Limb (tissue), 2 donors: Measurements from ENCODE around the gene ETV6.
"Not testable (repeated sequence)": the region's sequence is repeated elsewhere in the genome, so short reads cannot be mapped to it uniquely, and the experiment has no call there.

Experiments
- DNase-seq, 2 donors: peaks; one replicate each; pipeline ENCODE4 v3.0.0-alpha.2; 2016; ENCODE audit errors: extremely low spot score in 2 of 2

The ETV6 gene

DNA sequence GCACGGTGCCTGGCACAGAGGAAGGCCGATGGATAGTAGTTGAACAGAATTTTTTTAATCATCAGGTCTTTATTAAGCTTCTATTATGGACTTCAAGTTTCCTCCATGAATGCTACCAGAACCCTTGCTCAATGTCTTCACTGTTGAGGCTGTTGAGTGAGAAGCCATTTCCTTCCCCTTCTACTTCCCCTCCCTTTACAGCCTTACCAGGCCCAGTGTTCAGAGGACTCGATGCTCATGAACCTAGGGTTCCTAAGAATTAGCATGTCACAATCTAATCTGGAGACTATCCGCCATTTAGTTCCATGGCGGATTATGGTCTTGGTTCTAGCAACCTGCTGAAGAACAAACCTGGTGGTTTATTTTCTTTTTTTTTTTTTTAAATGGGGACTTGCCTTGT is 17.7 kb downstream of the ETV6 start:
- DNase-seq = no peak

DNA sequence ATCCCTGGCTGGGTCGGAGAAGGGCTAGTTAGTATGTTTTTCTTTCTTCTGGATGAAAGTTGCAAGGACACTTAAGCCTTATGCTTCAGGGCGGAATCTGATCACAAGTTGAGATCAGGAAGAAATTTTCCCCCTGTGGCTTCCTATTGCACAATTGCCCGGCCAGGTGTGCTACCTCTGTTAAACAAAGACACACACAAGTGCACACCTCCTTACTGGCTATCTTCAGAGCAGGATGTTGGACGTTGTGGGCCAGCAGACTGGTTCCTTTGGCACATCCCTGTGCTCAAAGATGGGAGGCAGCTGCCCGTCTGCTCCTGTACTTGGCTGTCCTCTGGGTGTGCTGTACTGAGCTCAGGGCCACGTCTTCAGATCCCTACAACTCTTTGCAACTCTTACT is 19.1 kb downstream of the ETV6 start:
- peak in 1 of 2 donors; percentile 12 for DNase-seq

DNA sequence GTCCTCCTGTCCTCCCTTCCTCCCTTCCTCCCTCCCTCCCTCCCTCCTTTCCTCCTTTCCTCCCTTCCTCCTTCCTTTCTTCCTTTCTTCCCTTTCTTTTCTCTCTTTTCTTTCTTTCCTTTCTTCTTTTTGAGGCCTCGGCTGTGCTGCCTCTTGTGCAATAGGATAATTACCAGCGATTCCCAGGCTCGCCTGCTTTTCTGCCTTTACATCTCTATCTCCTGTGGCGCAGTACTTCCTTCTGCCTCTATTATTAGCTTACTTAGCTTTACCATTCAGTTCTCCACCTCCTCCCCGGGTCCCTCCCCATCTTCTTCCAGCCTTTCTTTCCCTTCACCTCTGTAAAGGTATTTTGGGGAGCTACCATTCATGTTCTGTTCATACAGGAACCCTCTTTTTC is 19.9 kb downstream of the ETV6 start:
- no peak for DNase-seq

DNA sequence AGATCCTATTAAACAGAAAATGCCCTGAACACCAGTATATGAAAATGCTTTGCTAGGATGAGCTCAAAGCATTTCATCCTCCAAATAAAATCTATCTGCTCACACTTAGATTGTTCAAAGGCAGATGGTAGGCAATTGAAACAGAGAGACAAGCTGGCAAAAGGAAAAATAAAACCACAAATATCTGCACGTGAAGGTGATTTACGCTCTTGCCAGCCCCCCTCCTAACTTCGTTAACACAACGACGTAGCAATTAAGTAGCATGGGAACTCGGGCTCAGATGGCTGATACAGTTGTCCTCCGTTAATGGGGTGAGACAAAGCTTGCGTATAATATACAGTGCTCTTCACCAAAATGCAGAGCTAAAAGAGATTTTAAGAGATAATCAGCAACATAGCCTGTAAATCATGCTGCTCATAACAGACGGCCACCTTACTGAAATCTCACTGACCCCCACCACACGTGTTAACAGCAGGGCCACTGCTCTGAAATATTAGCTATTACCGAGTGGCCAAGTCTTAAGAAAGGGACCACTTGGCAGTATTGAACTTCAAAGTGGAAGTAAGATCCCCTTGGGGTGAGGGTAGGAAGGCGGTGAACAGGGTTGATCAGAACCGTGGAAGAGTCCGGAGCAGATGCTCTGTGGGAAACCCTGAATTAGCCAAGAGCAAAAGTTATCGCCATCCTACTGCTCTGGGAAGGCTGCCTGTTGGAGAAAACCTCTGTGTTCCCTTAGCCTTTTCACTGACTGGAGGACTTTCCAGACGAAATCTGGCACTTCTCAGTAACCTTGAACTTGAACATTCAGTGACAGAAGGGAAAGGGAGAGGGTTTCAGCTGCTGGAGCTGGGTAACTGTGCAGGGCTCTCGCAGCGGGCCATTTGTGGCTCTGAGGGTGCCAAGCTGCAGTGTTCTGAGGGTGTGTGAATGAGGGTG is 23.1 kb downstream of the ETV6 start:
- peak in 1 of 2 donors; percentile 20 for DNase-seq

DNA sequence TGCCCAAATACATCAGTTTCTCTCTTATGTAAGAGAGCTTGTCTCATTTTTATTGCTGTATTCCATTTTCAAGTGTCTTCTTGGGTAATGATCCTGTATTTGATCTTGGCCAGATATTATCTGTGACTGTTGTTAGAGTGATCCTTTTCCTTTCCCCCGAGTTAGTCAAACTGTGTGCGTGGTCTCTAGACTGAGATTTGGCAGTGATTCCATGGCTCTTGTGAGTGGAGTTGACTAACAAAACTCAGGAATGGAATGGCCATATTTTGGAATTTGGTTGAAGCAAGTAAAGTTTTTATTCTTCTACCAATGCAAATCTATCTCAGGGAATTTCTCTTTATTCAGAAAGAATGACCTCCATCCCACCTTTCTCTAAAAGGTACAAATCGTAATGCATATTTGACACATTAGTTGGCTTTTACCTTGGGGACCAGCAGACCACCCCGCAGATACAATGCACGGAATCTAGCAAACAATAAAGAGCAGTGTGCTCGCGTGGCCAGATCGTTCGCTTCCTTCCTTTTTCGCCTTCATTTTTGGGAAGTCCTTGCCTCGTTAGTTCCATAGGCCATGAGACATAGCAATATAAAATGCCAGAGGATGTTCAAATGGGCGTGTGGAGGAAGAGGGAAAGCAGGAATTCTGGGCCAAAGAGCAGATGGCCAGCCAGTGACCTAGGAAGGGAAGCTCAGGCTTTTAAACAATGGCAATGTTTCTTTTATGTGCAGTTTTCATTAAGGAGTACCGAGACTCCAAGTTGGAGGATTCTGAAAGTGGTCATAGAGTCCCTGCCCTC is 24.4 kb downstream of the ETV6 start:
- DNase-seq = no peak

DNA sequence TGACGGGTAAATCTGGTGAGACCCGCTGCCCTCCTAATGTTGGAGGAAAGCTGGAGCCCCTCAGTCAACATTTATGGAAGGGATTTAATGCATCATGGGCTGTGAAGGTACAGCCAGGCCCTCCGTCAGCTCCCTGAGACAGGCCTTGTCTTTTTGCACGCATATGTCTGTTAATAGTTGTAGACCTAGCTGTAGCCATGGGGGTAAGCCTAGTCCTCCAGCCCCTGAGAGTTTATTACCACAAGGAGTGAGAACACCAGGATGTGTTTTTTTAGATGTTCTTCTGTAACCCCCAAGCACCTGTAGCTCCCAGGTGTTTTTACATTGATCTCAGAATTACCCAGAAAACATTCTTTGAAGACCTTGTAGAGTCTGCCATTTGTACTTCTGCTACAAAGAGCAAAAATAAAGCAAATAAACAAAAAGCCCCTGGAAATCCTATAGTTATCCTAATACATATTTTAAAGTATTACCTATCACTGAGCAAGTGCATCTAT is 25.5 kb downstream of the ETV6 start:
- no peak for DNase-seq

DNA sequence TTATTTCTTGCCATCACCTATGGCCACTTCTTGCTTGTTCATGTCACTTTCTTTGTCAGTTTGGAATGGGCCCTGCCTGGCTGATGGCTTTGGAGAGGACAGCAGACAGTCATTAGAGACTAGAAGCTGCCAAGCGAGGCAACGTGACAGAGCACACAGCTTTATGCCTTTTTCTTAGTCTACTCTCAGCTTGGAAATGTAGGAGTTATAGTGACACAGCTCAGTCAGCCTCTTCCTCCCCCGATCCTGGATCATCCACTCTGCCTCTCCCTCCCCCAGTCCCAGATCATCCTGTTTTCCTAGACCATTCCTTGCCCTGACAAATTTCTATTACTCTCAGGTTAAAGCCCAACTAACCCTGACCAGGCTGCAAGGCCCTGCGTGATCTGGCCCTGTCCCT is 26.6 kb downstream of the ETV6 start:
- DNase-seq = no peak

DNA sequence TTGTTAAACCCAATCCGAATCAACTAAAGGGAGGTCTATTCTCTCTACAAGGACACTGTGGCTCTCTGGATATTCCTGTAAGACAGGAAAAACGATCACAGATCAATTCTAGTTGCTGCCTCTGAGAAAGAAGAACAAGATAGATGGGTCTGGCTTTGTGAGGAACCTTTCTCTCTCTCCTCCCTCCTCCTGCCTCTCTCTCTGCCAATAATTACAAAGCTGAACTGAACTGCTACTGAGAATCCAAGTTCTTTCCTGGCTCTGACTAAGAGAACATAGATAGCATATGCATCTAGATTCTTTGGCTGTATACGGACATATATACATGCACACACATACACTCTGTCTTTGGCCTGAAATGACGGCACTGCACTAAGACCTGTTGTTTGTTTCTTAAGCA is 27.6 kb downstream of the ETV6 start:
- no peak for DNase-seq

DNA sequence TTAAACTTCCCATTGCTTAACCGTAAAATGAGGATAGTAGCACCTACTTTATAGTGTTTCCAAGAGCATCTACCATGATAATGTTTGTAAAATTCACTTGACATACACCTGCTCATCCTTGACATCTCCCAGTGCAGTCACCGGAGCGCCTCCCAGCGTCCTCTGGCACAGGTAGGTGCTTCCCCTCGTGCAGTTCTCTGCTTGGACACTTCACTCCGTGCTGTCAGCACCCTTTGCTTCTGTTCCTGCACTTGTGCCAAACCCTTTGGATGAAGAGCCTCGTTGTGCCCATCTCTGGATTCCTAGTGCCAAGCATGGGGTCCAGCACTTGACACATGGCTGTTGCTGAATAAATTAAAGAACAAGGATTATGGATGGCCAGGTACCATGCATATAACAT is 28.3 kb downstream of the ETV6 start:
- no peak for DNase-seq

DNA sequence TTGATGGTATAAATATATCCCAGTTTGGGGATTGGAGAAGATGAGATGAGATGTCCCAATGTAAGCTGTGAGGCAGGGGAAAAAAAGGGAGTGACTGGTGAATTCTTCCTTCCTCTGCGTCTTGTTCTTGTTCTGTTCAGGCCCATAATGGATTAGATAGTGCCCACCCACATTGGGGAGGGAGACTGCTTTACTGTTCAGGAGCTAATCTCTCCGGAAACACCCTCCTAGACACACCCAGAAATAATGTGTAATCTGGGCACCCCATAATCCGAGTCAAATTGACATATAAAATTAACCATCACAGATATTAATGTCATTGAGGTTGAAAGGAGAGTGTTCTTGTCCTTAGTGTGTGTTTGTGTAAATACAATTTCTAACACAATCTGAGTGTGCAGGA is 29.3 kb downstream of the ETV6 start:
- DNase-seq = no peak

DNA sequence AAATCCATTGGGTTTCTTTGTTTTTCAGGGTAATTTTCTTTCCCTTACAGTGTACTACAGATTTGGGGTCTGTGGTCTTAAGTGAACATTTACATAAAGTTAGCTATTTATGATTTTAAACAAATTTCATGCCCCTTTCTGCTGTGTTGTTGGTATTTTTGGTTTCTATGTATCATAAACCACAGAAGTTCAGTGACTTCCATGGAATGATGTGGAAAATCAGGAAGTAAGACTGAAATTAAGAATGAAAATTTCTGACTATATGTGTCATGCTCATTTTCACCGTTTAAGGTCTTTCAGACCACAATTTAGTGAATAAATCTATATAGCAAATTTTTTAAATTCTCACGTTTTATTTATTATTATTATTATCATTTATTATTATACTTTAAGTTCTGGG is 31.7 kb downstream of the ETV6 start:
- DNase-seq = no peak

DNA sequence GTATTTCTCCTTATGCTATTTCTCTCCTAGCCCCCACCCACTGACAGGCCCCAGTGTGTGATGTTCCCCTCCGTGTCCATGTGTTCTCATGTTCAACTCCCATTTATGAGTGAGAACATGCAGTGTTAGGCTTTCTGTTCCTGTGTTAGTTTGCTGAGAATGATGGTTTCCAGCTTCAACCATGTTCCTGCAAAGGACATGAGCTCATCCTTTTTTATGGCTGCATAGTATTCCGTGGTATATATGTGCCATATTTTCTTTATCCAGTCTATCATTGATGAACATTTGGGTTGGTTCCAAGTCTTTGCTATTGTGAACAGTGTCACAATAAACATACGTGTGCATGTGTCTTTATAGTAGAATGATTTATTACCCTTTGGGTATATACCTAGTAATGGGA is 32.2 kb downstream of the ETV6 start:
- not testable (repeated sequence) for DNase-seq

DNA sequence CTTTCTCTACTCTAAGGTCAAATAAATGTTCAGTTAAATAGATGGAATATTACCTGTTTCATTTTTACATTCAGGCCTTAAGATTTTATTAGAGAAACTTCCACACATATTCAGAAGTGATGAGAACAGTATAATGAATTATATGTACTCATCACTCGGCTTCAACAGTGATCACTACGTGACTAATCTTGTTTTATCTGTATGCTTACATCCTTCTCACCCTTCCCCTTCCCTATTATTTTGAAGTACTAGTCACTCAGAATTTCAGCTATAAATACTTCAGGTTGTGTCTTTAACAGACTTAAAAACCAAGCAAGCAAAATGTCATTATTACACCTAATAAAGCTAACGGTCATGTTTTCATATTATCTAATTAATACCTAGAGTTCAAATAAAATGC is 34.9 kb downstream of the ETV6 start:
- DNase-seq = no peak

DNA sequence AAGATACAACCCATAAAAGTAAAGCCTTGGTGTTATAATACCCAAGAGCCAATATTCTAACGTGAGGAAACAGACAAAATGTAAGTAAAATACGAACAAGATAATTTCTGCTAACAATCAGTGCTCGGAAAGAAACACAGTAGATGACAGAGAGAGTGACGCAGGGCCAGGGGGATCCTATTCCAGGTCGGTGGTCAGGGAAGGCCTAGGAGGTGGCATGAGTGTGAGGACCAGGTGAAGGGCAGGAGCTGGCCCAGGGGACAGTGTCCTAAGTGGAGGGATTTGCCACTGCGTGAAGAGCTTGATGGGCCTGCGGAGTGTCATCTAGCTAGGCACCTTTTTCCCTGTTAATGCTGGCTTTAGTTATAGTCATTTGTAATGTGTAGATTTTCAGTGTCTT is 35.3 kb downstream of the ETV6 start:
- no peak for DNase-seq

DNA sequence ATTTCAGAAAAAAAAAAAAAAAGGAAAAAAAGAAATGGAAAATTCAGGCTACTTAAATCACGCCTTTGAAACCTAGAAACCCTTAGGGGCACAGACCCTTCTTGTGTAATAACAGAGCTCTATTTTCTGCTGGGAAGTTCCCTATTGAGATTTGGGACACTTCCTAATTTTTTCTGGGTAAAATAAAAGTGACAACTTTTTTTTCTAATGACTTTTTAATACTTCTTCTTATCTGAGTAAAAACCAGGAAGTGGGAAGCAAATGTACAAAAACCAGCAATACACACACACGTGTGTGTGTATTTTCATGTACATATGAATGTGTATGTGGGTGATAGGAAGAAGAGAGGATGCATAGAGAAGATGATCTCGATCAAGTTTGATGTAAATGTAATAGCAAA is 35.8 kb downstream of the ETV6 start:
- no peak for DNase-seq

DNA sequence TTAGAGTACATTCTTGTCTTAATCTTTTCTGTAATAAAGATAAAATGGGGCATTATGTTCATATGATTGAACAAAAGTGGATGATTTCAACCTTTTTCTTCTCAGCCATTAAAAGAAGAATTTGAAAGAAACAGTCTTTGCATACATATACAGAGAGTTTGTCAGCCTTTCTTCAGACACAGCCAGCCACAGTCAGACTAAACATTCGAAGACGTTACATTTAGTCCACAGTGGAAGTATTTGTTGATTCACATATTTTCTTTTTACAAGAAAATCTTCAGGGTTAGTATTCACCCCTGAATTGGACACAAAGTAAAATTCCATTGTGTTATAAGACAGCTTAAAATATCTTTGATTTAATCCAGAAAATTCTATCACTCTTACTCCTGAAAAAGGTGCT is 36.2 kb downstream of the ETV6 start:
- no peak for DNase-seq

DNA sequence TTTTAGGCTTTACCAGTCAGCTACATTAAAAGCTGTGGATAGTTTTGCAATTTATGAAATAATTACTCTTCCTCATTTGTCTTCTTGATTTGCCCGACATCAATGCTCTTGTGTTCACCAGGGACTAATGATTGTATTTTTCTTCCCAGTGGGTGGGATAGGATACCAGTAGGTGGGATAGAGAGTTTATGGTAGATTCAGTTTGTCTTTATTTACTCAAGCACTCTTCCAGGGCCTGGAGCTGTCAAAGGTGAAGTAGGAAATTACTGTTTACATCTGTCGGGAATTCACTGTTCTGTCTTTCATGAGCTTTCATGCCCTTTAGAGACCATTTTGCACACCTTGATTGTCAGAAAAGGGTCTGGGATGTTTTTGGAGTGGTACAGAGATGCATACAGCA is 36.6 kb downstream of the ETV6 start:
- DNase-seq = no peak

DNA sequence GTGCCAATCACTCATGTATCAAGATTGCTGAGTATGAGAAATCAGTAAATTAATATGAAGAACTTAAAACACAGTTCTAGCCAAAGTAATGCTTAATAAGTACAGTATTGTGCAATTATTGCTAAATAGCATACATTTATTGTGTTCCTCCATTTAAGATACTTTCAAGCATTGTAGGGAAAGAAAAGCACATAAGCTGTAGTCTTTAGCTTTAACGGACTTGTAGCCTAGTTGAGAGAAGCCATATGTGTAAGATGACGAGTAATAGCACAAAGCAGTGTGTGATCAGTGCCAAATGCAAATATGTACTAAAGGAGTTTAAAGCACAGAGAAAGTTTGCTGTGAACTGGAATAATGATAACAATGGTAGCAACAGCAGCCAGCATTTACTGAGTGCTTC is 38.1 kb downstream of the ETV6 start:
- peak in 1 of 2 donors; percentile 20 for DNase-seq

DNA sequence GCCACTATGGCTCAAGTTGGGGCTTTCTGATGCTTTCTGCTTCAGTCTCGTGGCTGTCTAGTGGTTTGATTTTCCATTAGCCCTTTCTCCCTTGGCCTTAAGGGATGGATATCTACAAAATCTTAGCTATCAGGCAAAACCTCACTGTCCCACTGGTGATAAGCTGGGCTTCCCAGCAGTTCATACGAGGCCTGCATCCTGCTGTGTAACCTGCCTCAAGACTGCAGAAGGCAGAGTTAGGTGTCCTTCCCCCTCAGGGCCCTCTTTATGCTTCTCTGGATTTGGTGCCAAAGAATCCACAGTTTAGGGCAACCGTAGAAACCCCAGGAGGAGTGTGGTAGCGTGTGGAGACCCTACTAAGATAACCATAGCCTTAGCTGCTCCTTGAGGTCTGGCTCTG is 38.9 kb downstream of the ETV6 start:
- no peak for DNase-seq

DNA sequence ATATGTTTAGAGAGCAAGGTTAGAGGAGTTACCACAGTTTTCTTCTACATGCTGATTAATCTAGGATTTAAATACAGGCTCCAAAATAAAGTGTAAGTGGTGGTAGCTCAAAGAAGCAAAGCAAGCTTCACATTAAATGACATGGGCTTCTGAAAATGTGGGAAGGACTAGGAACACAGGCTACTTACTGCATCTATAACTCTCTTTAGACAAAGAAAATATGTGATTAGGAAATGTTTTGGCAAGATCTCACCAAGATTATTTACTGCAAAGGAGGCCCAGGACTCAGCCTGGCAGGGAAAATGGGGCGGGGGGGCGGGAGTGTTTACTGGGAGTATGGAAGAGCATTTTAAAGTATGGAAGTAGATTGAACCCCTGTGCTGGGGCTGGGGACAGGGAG is 39.4 kb downstream of the ETV6 start:
- no peak for DNase-seq

DNA sequence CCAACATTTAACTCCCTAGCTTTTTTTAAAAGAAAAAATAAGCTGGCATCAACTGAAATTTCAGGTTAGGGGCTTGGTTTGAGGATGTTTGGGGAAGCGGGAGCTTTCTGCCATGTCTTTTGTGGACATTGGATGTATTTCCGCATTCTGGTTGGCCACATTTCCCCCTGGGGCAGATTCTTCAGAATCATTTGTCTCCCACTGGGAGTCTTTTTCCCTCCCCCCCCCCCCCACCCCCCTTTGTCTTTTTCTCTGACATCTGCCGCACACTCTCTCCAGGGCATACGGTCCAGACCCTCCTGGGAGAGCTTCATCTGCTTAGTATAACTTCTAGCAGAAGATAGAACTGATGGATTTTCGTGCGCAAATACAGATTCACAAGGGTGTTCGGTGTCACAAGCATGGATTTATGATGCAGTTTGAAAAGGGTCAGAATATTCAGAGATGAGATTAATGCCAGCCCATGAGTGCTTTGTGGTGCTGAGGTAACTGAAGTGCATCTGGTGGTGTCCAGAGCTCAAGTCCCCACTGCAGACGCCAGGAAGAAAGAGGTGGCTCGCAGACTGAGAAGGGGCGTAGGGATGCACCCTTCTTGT is 40.2 kb downstream of the ETV6 start:
- DNase-seq = no peak

DNA sequence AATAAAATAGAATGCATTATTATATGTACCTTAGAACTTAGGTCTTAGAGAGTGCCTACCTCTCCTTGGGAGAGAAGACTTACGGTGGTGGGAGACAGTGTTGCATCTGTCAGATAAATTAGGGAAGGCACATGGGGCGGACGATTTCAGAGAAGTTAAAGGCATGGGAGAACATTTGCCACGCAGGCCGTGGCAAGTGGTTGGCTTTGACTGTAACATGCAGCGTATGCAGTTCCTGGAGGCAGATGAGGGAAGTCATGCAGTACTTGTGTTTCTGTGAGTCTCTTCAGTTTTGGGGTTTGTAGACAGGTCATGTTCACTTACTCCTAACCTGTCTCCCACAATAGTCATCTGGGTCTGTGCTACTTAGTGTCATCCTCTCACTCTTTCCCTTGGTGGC is 43.6 kb downstream of the ETV6 start:
- DNase-seq = no peak
